ENCODE results near the gene MYH11. TPM values are rescaled to one million over a fixed set of nuclear protein-coding genes. Genes with fewer than 3 reads are reported as not detected.

Gene MYH11
- total RNA-seq, 4 donors from 2014 or later, result 19.5 to 63.2 (median 24.6) TPM

DNA sequence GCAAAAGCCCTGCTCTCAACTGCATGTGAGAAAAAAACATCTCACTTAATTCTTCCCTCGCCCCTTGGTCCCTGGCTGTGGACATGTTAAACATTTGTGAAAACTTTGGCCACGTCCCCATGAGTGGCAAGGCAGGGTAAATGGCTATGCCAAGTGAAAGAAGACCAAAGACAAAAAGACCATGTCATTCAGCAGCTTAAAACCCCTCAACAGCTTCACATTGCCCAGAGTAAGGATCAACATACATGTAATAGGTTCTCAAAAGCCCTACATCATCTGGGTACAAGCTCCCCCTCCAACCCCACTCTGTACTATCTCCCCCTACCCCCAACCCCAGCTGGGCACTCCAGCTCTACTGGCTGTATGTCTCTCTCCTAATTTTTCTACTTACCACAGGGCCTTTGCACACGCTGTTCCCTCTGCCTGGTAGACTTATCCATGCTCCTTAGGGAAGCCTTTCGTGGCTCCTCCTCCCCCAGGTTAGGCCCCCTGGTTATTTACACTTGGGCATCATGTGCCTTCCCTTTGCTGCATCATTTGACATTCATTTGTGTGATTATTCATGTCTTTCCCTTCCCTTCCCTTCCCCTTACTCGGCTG lies 131.1 kb downstream of the MYH11 start:
- no peak overlapping the region for H3K27ac ChIP-seq
- no peak overlapping the region for H3K4me3 ChIP-seq (replicated peaks in 1 of 3)
- TF ChIP-seq, protein P1, sequence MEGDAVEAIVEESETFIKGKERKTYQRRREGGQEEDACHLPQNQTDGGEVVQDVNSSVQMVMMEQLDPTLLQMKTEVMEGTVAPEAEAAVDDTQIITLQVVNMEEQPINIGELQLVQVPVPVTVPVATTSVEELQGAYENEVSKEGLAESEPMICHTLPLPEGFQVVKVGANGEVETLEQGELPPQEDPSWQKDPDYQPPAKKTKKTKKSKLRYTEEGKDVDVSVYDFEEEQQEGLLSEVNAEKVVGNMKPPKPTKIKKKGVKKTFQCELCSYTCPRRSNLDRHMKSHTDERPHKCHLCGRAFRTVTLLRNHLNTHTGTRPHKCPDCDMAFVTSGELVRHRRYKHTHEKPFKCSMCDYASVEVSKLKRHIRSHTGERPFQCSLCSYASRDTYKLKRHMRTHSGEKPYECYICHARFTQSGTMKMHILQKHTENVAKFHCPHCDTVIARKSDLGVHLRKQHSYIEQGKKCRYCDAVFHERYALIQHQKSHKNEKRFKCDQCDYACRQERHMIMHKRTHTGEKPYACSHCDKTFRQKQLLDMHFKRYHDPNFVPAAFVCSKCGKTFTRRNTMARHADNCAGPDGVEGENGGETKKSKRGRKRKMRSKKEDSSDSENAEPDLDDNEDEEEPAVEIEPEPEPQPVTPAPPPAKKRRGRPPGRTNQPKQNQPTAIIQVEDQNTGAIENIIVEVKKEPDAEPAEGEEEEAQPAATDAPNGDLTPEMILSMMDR (IDR thresholded peaks at IDR 0.05), result no peak
- no peak for TF ChIP-seq POLR2A (IDR thresholded peaks at IDR 0.05)
- no peaks in the 10 kb centered on the region for H3K9me3 ChIP-seq
- no peaks in the 10 kb centered on the region for H3K4me1 ChIP-seq
- peaks cover 0 to 7% of the 10 kb centered on the region in 2 donors for H3K36me3 ChIP-seq
- 96 to 97% methylated on average over 5 of the region's 5 CpGs for WGBS, 2 donors
- no peak for DNase-seq
- intact Hi-C loops (cut with DNase I), result no loop called here
- H3K27me3 ChIP-seq, result no peaks in the 10 kb centered on the region

DNA sequence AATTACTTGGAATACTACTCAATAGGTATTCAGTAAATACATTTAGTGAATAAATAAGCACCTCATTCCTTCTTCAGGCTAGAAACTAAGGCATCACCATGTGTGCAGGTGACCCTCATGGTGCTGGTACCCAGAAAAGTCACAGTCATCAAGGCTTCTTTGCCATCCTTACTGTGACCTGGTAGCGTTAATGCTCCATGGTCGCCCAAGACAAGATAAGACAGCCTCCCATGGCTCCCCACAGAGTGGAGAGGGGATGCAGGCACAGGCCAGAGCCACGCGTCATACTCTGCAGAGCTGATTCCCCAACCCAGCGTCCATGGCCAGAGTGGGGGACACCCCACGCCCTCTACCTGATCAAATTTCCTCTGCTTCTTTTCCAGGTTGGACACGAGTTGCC lies 133.0 kb downstream of the MYH11 start:
- no peak overlapping the region for H3K27ac ChIP-seq
- peaks cover 0 to 7% of the 10 kb centered on the region in 2 donors for H3K36me3 ChIP-seq
- no peak for DNase-seq
- 93 to 96% methylated on average over 7 of the region's 7 CpGs for WGBS, 2 donors
- no peaks in the 10 kb centered on the region for H3K27me3 ChIP-seq
- TF ChIP-seq, protein P1 (IDR thresholded peaks at IDR 0.05), result no peak
- no peak for TF ChIP-seq POLR2A (IDR thresholded peaks at IDR 0.05)
- H3K4me1 ChIP-seq, result no peaks in the 10 kb centered on the region
- intact Hi-C loops (cut with DNase I), result no loop called here
- H3K9me3 ChIP-seq, result no peaks in the 10 kb centered on the region
- no peak overlapping the region for H3K4me3 ChIP-seq (replicated peaks in 1 of 3)

DNA sequence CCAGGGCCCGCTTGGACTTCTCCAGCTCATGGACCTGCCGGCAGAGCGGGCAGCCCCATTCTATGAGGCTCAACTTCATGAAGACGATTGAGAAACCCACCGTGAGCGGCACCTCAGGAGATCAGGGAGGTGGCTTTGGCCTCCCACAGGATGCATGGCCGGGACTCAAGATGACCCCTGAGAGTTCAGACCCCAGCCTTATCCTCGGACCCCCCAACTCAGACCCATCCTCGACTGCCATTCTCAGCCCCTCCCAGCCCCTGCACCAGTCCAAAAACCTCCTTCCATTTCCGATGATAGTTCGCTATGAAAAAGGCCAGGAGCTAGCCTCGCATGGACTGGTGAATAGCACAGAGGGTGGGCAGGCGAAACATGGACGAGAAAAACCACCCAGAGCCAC lies 135.8 kb downstream of the MYH11 start:
- 94 to 97% methylated on average over 12 to 14 of the region's 14 CpGs for WGBS, 2 donors
- peaks cover 0 to 7% of the 10 kb centered on the region in 2 donors for H3K36me3 ChIP-seq
- no peak overlapping the region for H3K27ac ChIP-seq

DNA sequence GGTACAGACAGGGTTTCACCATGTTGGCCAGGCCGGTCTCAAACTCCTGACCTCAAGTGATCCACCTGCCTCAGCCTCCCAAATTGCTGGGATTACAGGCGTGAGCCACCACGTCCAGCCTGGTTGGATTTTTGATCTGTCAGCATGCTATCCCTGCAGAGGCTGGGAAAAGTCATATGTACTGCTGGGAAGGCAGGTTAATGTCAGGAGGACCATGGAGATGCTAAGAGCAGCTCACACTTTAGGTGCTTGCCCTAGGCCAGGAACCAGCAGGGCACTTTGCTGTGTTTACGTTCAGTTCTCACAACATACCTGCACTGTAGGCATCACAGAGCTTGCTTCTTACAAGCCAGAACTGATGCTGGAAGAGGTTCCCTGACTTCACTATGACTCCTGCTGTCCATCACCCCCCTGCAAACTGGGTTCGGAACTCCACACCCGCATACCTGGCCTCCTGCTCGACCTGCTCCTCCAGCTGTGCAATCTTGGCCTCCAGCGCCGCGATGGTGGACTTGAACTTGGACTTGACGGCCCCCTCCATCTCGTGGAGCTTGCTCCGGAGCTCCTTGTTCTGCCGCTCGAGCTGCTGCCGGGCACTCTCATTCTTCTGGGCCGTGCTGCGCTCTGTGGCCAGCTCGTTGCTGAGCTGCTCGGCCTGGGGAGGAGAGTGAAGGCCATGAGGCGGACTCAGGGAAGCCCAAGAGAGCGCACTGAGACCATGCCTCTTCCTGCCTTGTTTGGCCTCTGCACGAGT lies 140.0 kb downstream of the MYH11 start:
- no peaks in the 10 kb centered on the region for H3K27me3 ChIP-seq
- TF ChIP-seq POLR2A (IDR thresholded peaks at IDR 0.05), result no peak
- TF ChIP-seq, protein P1 (IDR thresholded peaks at IDR 0.05), result no peak
- H3K9me3 ChIP-seq, result no peaks in the 10 kb centered on the region
- no peaks in the 10 kb centered on the region for H3K4me1 ChIP-seq
- H3K27ac ChIP-seq, result no peak overlapping the region
- 93 to 95% methylated on average over 14 to 23 of the region's 23 CpGs for WGBS, 2 donors
- H3K36me3 ChIP-seq, result no peaks in the 10 kb centered on the region
- intact Hi-C loops (cut with DNase I), result no loop called here
- DNase-seq, result no peak
- no peak overlapping the region for H3K4me3 ChIP-seq (replicated peaks in 1 of 3)

More for the DNA sequence above, 135.8 kb downstream of the MYH11 start:
- H3K4me1 ChIP-seq, result no peaks in the 10 kb centered on the region
- no peak for DNase-seq
- intact Hi-C loops (cut with DNase I), result no loop called here
- TF ChIP-seq POLR2A (IDR thresholded peaks at IDR 0.05), result no peak
- TF ChIP-seq, protein P1 (IDR thresholded peaks at IDR 0.05), result no peak
- H3K27me3 ChIP-seq, result no peaks in the 10 kb centered on the region
- no peaks in the 10 kb centered on the region for H3K9me3 ChIP-seq
- no peak overlapping the region for H3K4me3 ChIP-seq (replicated peaks in 1 of 3)

DNA sequence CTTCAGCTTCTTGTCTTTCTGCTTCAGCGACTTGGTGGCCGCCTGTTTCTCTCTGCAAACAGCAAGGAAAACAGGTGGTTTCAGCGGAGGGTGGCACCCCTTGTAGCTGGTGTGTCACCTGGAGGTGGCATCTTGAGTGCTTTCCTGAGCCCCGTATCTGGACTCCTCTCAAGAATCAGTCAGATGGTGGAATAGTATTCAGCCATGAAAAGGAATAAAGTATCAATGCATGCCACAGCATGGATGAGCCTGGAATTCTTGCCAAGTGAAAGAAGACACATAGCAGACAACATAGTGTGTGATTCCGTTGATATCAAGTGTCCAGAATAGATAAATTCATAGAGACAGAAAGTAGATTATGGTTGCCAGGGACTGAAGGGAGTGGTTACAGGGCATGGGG lies 141.6 kb downstream of the MYH11 start:
- Histone ChIP-seq H3K27me3 (no peaks in the 10 kb centered on the region), H3K4me1 (no peaks in the 10 kb centered on the region), H3K4me3 (replicated peaks in 1 of 3) (no peak overlapping the region), H3K36me3 (no peaks in the 10 kb centered on the region), H3K27ac (no peak overlapping the region), H3K9me3 (no peaks in the 10 kb centered on the region)
- no peak for TF ChIP-seq POLR2A (IDR thresholded peaks at IDR 0.05)
- 92 to 98% methylated on average over 5 of the region's 5 CpGs for WGBS, 2 donors
- DNase-seq, result no peak
- intact Hi-C loops (cut with DNase I), result no loop called here

All from thyroid gland (tissue), 4 donors.